Stimulated activated memory B cell treated with anti-CD40 and anti-IgM and Interleukin-4, amounts not matched to agents 10 μg/mL and 1 μg/mL and 100 μg/mL, for 72 hours (primary cell): Measurements from ENCODE around the gene VENTX.
"Not testable (repeated sequence)": the region's sequence is repeated elsewhere in the genome, so short reads cannot be mapped to it uniquely, and the experiment has no call there.

Source experiments
- ATAC-seq: fragments of 150-1000 bp; cut with Tn5 transposase; 2 replicates; pipeline ENCODE4 v1.10.0; 2021
- H3K27ac Mint-ChIP-seq: one replicate; pipeline ENCODE4 v1.8.0; 2022; ENCODE audit warnings: mild to moderate bottlenecking, mixed read lengths
- H3K27me3 Mint-ChIP-seq: one replicate; pipeline ENCODE4 v1.8.0; 2022; ENCODE audit warnings: mixed read lengths
- H3K36me3 Mint-ChIP-seq: one replicate; pipeline ENCODE4 v1.8.0; 2022; ENCODE audit warnings: mixed read lengths
- H3K4me1 Mint-ChIP-seq: one replicate; pipeline ENCODE4 v1.8.0; 2022; ENCODE audit warnings: mixed read lengths
- H3K4me3 Mint-ChIP-seq: one replicate; pipeline ENCODE4 v1.8.0; 2022; ENCODE audit warnings: mild to moderate bottlenecking, moderate library complexity, mixed read lengths
- H3K9me3 Mint-ChIP-seq: one replicate; pipeline ENCODE4 v1.8.0; 2022; ENCODE audit warnings: mixed read lengths

Gene VENTX

DNA sequence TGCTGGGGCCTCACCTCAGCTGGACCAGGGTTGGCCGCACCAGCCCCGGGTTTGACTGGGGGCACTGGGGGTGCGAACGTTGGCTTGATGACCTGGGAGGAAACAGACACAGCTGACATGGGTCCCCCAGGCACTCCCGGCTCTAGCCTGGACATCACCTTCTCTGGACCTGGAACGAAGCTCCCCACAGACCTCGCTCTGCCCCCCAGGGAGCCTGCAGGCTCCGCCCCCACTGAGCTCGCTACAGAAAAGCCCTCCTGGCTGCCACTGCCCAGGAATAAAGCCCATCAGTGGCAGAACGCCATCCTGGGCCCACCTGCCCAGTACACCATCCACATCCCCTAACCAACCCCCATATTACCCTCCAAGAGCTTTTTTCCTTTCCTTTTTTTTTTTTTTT lies 26.0 kb downstream of the VENTX start:
- H3K4me1 Mint-ChIP-seq: peaks cover 66% of the 10 kb centered on the region
- H3K9me3 Mint-ChIP-seq: no peaks in the 10 kb centered on the region
- H3K36me3 Mint-ChIP-seq: peaks cover 5% of the 10 kb centered on the region
- no peak overlapping the region for H3K4me3 Mint-ChIP-seq
- no peaks in the 10 kb centered on the region for H3K27me3 Mint-ChIP-seq
- ATAC-seq: no peak
- H3K27ac Mint-ChIP-seq: no peak overlapping the region

DNA sequence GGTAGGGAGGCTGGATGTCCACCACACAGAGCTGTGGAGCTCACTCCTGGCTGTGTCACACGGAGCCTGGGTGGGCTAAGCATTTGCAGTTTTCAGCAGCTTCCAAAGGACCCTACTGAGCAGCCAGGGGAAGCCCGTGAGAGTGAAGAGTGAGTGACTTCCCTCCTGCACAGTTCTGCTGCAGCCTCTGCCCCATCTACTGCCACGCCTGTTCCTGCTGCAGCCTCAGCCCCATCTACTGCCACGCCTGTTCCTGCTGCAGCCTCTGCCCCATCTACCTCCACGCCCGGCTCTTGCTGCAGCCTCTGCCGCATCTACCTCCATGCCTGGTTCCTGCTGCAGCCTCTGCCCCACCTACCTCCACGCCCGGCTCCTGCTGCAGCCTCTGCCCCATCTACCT lies 26.8 kb downstream of the VENTX start:
- H3K27ac Mint-ChIP-seq: no peak overlapping the region
- H3K36me3 Mint-ChIP-seq: peaks cover 5% of the 10 kb centered on the region
- no peaks in the 10 kb centered on the region for H3K27me3 Mint-ChIP-seq
- ATAC-seq: no peak
- H3K4me3 Mint-ChIP-seq: no peak overlapping the region
- peaks cover 58% of the 10 kb centered on the region for H3K4me1 Mint-ChIP-seq
- no peaks in the 10 kb centered on the region for H3K9me3 Mint-ChIP-seq

DNA sequence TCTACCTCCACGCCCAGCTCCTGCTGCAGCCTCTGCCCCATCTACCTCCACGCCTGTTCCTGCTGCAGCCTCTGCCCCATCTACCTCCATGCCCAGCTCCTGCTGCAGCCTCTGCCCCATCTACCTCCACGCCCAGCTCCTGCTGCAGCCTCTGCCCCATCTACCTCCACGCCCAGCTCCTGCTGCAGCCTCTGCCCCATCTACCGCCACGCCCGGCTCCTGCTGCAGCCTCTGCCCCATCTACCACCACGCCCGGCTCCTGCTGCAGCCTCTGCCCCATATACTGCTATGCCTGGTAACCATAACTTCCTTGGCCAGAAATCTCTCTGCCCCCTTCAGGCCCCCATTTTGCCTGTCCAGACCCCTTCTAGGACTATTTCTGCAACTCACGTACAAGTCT lies 27.4 kb downstream of the VENTX start:
- peaks cover 52% of the 10 kb centered on the region for H3K4me1 Mint-ChIP-seq
- not testable (repeated sequence) for H3K36me3 Mint-ChIP-seq, H3K9me3 Mint-ChIP-seq, H3K4me3 Mint-ChIP-seq, H3K27ac Mint-ChIP-seq, ATAC-seq, H3K27me3 Mint-ChIP-seq

DNA sequence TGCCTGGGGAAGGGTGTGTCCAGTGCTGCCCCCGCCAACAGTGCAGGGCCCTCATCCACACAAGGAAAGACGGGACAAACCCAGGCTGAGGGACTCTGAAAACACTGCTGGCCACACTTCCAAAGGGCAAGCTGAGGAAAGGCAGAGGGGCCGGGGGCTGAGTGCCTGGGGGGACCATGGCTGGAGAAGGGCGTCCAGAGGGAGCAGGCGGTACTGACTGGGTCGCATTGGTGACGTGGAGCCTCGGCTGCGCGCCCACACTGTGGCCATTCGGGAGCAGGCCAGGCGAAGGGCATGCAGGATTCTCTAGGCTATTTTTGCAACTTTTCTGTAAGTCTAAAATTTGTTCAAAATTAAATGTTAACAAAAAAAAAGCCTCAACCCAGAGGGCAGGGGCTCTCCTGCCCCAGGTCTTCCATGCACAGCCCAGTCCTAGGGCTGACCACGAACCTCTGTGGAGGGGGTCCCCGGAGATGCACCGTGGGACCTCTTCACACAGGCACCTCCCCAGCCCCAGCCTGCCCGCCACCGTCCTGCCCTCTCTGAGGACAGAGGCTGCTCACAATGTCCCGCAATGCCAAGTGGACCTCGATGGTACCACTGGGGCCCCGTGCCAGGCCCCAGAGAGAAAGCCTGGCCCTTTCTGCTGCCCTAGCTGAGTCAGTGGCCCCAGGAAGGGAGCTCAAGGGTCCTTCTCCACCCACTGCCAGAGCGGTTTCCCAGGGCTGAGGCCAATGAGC lies 28.6 kb downstream of the VENTX start:
- H3K4me3 Mint-ChIP-seq: no peak overlapping the region
- no peak for ATAC-seq
- H3K36me3 Mint-ChIP-seq: peaks cover 17% of the 10 kb centered on the region
- no peak overlapping the region for H3K27ac Mint-ChIP-seq
- no peaks in the 10 kb centered on the region for H3K27me3 Mint-ChIP-seq
- H3K9me3 Mint-ChIP-seq: no peaks in the 10 kb centered on the region
- peaks cover 40% of the 10 kb centered on the region for H3K4me1 Mint-ChIP-seq

DNA sequence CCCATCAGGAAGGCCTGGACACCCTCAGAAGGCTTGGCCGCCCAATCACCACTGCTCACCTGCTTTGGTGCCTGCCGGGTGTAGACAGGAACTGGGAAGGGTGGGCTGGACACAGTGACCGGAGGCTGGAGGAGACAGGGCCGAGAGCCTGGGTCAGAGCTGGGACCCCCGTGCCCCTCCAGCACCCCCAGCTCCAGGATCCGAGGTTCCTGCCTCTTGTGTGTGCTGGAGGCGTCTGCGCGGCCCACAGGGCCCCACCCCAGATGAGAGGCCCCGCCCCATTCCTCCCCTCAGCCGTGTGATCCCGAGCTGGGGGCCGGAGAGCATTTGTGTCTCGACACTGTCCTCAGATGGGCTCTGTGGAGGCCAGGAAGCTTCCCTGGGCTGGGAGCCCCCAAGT lies 29.6 kb downstream of the VENTX start:
- H3K27ac Mint-ChIP-seq: no peak overlapping the region
- no peaks in the 10 kb centered on the region for H3K27me3 Mint-ChIP-seq
- H3K9me3 Mint-ChIP-seq: no peaks in the 10 kb centered on the region
- peaks cover 23% of the 10 kb centered on the region for H3K36me3 Mint-ChIP-seq
- H3K4me1 Mint-ChIP-seq: peaks cover 37% of the 10 kb centered on the region
- H3K4me3 Mint-ChIP-seq: no peak overlapping the region
- no peak for ATAC-seq

DNA sequence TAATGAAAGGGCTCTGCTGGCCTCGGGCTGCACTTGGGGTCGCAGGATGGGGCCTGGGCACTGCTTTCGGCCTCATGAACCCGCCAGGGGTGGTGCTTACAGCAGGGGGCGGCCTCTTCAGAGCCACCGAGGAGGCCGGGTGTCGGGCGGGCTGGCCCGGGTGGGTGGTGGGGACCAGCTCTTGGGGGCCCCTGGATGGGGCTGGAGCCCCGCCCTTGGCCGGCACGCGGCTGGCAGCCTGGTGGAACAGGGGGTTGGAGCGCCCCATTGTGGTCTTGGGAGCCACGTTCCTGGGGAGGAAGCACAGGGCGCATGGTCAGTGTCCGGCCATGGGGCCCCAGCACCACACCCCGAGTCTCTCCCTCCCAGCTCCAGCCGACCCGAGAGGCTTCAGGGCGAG lies 30.2 kb downstream of the VENTX start:
- H3K27ac Mint-ChIP-seq: no peak overlapping the region
- peaks cover 31% of the 10 kb centered on the region for H3K4me1 Mint-ChIP-seq
- H3K36me3 Mint-ChIP-seq: peaks cover 27% of the 10 kb centered on the region
- no peaks in the 10 kb centered on the region for H3K9me3 Mint-ChIP-seq
- no peaks in the 10 kb centered on the region for H3K27me3 Mint-ChIP-seq
- H3K4me3 Mint-ChIP-seq: no peak overlapping the region
- ATAC-seq: peak; percentile 9

DNA sequence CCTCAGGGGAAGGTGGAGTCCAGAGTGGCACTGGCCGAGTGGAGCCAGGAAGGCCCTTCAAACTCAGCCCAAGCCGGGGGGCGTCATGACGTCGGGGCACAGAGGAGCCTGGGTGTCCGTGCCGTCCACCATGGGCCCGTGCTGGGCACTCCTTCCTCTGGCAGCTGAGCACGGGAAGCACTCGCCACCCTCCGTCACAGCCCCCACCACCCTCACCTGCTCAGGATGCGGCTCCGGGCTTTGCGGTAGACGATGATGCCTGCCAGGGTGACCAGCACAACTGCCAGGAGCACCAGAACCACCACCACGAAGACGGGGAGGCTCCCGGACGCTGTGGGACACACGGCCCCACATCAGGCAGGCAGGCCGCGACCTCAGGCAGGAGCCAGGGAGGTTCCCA lies 30.9 kb downstream of the VENTX start:
- H3K27ac Mint-ChIP-seq: no peak overlapping the region
- no peak overlapping the region for H3K4me3 Mint-ChIP-seq
- peaks cover 27% of the 10 kb centered on the region for H3K36me3 Mint-ChIP-seq

DNA sequence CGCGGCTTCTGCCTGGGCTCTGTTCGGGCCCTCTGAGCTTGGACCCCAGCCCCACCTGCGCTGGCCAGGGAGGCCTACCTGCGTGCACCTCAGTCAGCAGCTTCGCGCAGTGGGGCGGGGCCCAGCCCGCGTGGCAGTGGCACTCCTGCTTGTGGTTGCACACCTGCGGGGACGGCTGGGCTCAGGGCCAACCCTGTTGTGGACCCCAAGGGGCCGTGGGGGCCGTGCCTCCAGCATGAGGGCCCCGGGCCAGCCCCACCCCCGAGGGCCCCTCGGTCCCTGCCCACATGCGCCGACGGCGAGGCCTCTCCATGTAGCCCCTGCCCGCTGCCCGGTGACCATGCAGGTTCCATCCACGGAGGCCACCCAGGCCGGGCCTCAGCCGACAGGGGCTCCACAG lies 31.7 kb downstream of the VENTX start:
- H3K4me1 Mint-ChIP-seq: peaks cover 17% of the 10 kb centered on the region
- H3K36me3 Mint-ChIP-seq: peaks cover 27% of the 10 kb centered on the region
- H3K4me3 Mint-ChIP-seq: no peak overlapping the region
- H3K9me3 Mint-ChIP-seq: no peaks in the 10 kb centered on the region
- no peaks in the 10 kb centered on the region for H3K27me3 Mint-ChIP-seq
- no peak for ATAC-seq
- no peak overlapping the region for H3K27ac Mint-ChIP-seq

More for the DNA sequence above, 30.9 kb downstream of the VENTX start:
- ATAC-seq: no peak
- Mint-ChIP-seq H3K4me1 (peaks cover 25% of the 10 kb centered on the region), H3K27me3 (no peaks in the 10 kb centered on the region), H3K9me3 (no peaks in the 10 kb centered on the region)

DNA sequence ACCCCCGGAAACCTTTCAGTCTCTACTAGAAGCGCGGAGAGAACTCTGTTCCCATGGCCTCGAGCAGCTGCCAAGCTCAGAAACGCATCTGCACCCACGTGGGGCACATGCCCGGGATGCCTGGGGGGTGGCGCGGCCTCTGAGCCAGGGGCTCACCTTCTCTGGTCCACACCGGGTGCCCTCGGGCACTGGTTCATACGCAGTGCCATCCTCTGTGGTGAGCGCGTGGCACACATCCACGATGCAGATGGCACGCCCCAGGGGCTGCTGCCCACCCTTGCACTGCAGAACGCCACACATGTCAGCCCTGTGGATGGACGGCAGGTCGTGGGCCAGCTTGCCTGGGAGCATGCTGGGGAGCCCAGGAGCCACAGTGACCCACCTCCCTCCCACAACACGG lies 32.5 kb downstream of the VENTX start:
- no peak overlapping the region for H3K27ac Mint-ChIP-seq

DNA sequence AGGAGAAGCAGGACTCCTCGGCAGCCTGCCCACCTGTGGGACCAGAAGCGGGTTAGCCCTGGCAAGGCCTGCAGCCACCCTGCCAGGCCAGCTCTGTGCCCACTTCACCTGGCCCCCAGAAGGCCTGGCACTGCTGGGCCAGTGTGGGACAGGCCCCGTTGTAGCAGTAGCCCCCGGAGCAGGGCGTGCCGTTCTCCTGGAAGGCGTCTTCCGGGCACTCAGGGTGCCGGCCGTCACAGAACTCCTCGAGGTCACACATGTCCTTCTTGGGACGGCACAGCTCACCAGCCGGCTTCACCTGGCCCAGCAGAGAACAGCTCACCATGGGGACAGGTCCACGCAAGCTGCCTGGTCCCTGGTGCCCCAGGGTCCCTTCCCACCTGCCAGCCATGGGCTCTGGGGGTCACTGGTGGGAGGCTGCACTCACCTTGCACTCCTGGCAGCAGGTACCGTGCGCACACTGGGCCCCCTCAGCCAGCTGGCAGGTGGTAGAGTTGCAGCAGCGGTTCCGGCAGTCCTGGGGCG lies 33.2 kb downstream of the VENTX start:
- Mint-ChIP-seq H3K9me3 (no peaks in the 10 kb centered on the region), H3K4me1 (peaks cover 16% of the 10 kb centered on the region), H3K27me3 (no peaks in the 10 kb centered on the region), H3K36me3 (peaks cover 24% of the 10 kb centered on the region), H3K27ac (no peak overlapping the region), H3K4me3 (no peak overlapping the region)
- no peak for ATAC-seq

More for the DNA sequence above, 32.5 kb downstream of the VENTX start:
- no peaks in the 10 kb centered on the region for H3K9me3 Mint-ChIP-seq
- H3K27me3 Mint-ChIP-seq: no peaks in the 10 kb centered on the region
- H3K4me3 Mint-ChIP-seq: no peak overlapping the region
- no peak for ATAC-seq
- H3K36me3 Mint-ChIP-seq: peaks cover 27% of the 10 kb centered on the region
- H3K4me1 Mint-ChIP-seq: peaks cover 16% of the 10 kb centered on the region

DNA sequence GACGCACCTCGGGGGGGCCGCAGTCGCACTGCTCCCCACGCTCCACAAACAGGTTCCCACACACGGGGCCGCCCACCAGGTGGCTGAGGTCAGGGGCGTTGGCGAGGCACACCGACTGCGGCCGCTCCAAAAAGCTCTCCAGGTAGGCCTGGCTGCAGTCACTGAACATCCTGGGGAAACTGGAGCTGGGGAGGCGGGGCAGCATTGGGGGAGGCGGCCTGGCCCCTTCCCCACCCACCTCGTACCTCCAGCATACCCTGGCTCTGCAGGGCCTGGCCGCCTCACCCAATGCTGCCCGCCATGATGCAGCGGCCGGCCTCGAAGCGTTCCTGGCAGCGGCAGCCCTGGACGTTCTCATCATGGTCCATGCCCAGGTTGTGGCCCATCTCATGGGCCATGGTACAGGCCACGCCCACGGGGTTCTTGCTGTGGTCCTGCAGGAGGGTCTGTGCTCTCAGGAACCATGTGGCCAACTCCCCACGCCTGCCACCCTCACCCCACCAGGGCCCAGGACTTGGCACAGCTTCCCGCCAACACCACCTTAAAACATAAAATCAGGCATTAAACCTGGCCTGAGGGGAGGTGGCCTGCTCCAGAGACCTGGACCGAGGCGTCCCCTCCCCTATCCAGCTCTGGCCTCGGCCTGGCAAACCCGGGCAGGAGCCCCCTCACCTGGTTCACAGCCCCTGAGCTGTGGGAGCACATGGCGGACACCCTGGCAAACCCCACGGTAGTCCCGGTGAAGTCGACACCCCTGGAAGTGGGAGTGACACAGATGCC lies 34.1 kb downstream of the VENTX start:
- Mint-ChIP-seq H3K9me3 (no peaks in the 10 kb centered on the region), H3K27ac (no peak overlapping the region), H3K4me1 (peaks cover 20% of the 10 kb centered on the region), H3K4me3 (no peak overlapping the region), H3K27me3 (no peaks in the 10 kb centered on the region), H3K36me3 (peaks cover 22% of the 10 kb centered on the region)
- no peak for ATAC-seq

DNA sequence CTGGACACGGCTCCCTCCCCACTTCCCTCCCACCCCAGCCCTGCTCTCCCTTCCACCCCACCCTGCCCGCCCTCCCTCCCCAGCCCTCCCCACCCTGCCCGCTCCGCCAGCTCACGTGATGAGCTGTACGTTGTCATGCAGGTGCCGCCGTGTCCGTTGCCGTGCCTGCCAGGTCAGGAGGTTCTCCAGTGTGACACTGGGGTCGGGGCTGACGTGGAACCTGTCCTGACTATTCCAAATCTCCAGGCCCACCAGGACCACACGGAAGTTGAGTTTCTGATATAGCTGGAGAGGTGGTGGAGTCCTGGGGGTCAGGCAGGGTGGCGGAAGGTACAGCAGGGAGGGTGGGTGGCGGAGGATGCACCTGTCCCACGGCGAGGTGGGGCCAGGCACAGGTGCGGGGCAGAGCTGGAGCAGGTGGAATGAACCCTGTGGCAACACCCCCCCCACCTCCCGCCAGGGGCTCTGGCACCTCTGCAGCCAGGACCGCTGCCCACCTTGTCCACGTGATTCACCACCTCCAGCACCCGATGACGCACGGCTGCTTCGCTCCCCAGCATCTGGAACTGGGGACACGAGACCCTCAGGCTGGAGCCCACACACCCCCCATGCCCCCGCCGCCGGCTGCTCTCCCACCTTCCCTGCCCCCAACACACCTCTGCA lies 34.8 kb downstream of the VENTX start:
- no peaks in the 10 kb centered on the region for H3K9me3 Mint-ChIP-seq
- H3K27me3 Mint-ChIP-seq: no peaks in the 10 kb centered on the region
- H3K36me3 Mint-ChIP-seq: peaks cover 22% of the 10 kb centered on the region
- H3K4me1 Mint-ChIP-seq: peaks cover 27% of the 10 kb centered on the region
- no peak overlapping the region for H3K4me3 Mint-ChIP-seq
- no peak overlapping the region for H3K27ac Mint-ChIP-seq
- ATAC-seq: no peak

DNA sequence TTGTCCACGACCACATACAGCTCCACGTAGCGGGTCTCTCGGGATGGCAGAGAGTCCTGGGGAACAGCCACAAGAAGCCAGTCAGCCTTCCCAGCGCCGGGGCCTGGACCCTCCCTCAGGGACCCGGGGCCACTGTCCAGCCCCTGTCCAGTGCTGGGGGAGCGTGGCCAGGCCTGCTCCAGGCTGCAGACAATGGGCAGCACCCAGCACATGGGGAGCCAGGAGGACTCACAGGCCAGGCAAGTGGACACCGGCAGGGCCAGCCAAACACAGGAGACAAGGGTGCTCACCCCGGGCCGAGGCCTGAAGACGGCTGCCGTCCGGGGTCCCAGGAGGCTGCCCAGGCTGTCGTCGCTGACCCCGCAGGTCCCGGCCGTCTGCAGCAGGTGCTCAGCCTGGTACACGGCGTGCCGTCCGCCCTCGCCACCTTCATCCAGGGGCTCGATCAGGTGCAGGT lies 35.3 kb downstream of the VENTX start:
- peaks cover 22% of the 10 kb centered on the region for H3K36me3 Mint-ChIP-seq
- no peak for ATAC-seq
- no peak overlapping the region for H3K4me3 Mint-ChIP-seq
- no peaks in the 10 kb centered on the region for H3K27me3 Mint-ChIP-seq
- H3K27ac Mint-ChIP-seq: no peak overlapping the region
- peaks cover 33% of the 10 kb centered on the region for H3K4me1 Mint-ChIP-seq
- no peaks in the 10 kb centered on the region for H3K9me3 Mint-ChIP-seq

DNA sequence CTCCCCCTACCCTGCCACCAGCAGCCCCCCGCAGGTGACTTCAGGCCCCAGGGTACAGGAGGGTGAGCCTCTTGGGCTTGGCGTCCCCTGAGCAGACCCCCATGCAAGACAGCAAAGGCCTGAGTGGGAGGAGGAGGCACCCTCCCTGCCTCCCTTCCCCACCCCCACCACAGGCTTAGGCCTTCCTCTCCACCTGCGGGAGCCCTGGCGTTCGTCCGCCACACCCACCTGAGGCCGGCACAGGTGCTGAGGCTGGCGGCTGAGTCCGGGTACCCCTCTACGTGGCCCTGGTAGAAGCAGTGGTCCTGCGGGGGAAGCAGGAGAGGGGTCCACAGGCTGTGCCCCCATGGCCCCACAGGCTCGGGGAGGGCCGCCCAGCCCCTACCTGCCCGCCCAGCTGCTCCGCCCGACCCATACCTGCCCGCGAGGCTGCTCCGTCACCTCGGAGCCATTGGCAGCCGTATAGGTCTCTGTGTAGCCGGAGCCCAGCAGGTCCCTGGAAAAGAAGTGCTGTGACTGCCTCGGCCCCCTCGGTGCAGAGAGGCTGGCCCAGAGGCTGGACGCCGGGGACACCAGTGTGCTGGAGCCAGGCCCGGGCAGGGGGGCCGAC lies 36.0 kb downstream of the VENTX start:
- H3K27ac Mint-ChIP-seq: no peak overlapping the region
- H3K4me1 Mint-ChIP-seq: peaks cover 40% of the 10 kb centered on the region
- no peak for ATAC-seq
- no peaks in the 10 kb centered on the region for H3K27me3 Mint-ChIP-seq
- no peaks in the 10 kb centered on the region for H3K9me3 Mint-ChIP-seq
- H3K36me3 Mint-ChIP-seq: peaks cover 22% of the 10 kb centered on the region
- no peak overlapping the region for H3K4me3 Mint-ChIP-seq
